Breast epithelium (tissue), 3 donors: ENCODE results near the gene EEF1AKMT3.

ENCODE experiments used
- POLR2A ChIP-seq: fragments of 450-650 bp; IDR thresholded peaks from one replicate; pipeline ENCODE4 v1.6.1; 2016; ENCODE audit warnings: antibody characterized with exemption, mild to moderate bottlenecking, moderate library complexity
- TF ChIP-seq, protein P1 (sequence below), 3 donors: fragments of 450-650 bp; IDR thresholded peaks; one replicate each; pipeline ENCODE4 v1.5.1; 2016 to 2017; ENCODE audit warnings: antibody characterized with exemption in 3 of 3, mild to moderate bottlenecking in 3 of 3, moderate library complexity in 3 of 3

DNA sequence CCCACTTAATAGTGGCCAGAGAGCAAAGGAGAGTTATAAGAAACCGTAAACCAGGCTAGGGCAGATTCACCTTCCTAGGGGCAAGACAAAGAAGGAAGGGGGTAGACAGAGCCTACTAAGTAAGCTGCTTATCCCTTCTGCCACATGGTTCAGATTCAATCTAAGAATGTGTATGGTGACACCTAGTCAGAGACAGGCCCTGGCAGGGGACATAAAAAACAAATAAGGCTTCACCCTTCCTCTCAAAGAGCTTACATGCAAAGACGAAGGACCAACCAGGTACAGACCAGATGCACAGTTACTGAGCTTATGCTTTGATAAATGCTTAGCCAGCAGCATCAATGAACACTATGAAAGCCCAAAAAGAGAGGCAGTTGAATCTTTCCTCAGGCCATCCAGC is 10.0 kb upstream of the EEF1AKMT3 start:
- TF ChIP-seq, protein P1, sequence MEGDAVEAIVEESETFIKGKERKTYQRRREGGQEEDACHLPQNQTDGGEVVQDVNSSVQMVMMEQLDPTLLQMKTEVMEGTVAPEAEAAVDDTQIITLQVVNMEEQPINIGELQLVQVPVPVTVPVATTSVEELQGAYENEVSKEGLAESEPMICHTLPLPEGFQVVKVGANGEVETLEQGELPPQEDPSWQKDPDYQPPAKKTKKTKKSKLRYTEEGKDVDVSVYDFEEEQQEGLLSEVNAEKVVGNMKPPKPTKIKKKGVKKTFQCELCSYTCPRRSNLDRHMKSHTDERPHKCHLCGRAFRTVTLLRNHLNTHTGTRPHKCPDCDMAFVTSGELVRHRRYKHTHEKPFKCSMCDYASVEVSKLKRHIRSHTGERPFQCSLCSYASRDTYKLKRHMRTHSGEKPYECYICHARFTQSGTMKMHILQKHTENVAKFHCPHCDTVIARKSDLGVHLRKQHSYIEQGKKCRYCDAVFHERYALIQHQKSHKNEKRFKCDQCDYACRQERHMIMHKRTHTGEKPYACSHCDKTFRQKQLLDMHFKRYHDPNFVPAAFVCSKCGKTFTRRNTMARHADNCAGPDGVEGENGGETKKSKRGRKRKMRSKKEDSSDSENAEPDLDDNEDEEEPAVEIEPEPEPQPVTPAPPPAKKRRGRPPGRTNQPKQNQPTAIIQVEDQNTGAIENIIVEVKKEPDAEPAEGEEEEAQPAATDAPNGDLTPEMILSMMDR (IDR thresholded peaks at IDR 0.05): no peak
- TF ChIP-seq POLR2A: no peak
